ENCODE results near the gene SKAP1. TPM values are rescaled to one million over a fixed set of nuclear protein-coding genes. Genes with fewer than 3 reads are reported as not detected.

The SKAP1 gene
- total RNA-seq, 2 donors from 2014 or later, result 65.0 to 98.0 TPM

GRCh38 chr17:48137656-48138055, 292.4 kb downstream of the SKAP1 start:
- peaks cover 0 to 6% of the 10 kb centered on the region in 2 donors for H3K36me3 Mint-ChIP-seq
- no peak for DNase-seq (ENCODE audit: low spot score in 2 of 2)
- ATAC-seq, result no peak
- peak overlapping the region; percentile 6 to 14 for H3K27ac Mint-ChIP-seq
- H3K9me3 Mint-ChIP-seq, result no peaks in the 10 kb centered on the region

GRCh38 chr17:48134912-48135480, 295.0 kb downstream of the SKAP1 start:
- Mint-ChIP-seq H3K27ac (no peak overlapping the region), H3K9me3 (no peaks in the 10 kb centered on the region), H3K36me3 (peaks cover 0 to 6% of the 10 kb centered on the region in 2 donors)
- ATAC-seq (no peak), DNase-seq (ENCODE audit: low spot score in 2 of 2) (no peak)

GRCh38 chr17:48132385-48132784, 297.6 kb downstream of the SKAP1 start:
- Mint-ChIP-seq H3K36me3 (no peaks in the 10 kb centered on the region), H3K27ac (peak overlapping the region in 1 of 2 donors; percentile 78), H3K9me3 (no peaks in the 10 kb centered on the region)
- no peak for DNase-seq (ENCODE audit: low spot score in 2 of 2)
- ATAC-seq, result no peak

- peak overlapping the region; percentile 72 to 87 for H3K27ac Mint-ChIP-seq
- H3K9me3 Mint-ChIP-seq, result no peaks in the 10 kb centered on the region
- no peaks in the 10 kb centered on the region for H3K36me3 Mint-ChIP-seq
- ATAC-seq (peak; percentile 71 to 86), DNase-seq (ENCODE audit: low spot score in 2 of 2) (peak in 1 of 2 donors; percentile 71)
Observed at GRCh38 chr17:48131216-48131824, 298.7 kb downstream of the SKAP1 start.

- DNase-seq (ENCODE audit: low spot score in 2 of 2) (no peak), ATAC-seq (no peak)
- Mint-ChIP-seq H3K27ac (peak overlapping the region in 1 of 2 donors; percentile 52), H3K36me3 (no peaks in the 10 kb centered on the region), H3K9me3 (no peaks in the 10 kb centered on the region)
Observed at GRCh38 chr17:48129981-48130380, 300.0 kb downstream of the SKAP1 start.

- H3K36me3 Mint-ChIP-seq, result peaks cover 0 to 3% of the 10 kb centered on the region in 2 donors
- DNase-seq (ENCODE audit: low spot score in 2 of 2) (no peak), ATAC-seq (no peak)
- no peaks in the 10 kb centered on the region for H3K9me3 Mint-ChIP-seq
- H3K27ac Mint-ChIP-seq, result peak overlapping the region in 1 of 2 donors; percentile 29
Observed at GRCh38 chr17:48128400-48128799, 301.6 kb downstream of the SKAP1 start.

DNA sequence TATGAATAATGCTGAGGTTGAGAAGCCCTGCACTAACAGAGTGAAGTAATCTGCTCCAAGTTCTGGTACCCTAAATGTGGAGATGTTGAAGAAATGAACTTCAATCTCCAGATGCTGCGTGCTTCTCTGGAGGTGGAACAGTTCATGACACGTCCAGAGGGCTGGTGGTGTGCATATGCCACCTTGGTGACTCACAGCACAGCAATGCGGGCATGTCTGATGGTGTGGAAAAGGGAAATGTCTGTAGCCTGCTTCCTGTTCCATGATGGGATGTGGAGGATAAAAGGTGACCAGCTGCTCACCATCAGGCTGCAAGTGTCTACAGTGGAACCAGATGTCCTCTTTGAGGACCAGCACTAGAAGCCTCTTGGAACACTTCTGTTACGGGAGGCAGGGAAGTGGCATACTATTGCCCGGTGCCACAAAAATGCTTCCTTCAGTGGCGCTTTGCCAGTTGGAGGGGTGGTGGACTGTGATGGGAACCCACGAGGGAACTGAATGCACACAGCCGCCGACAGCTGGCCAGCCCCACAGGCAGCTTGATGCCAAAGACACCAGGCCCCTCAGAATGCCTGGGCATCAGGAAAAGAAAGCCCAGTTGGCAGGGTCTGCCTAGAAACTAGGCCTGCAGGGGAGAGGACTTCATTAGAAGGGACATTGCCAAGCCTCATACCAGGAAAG, 302.5 kb downstream of the SKAP1 start:
- H3K9me3 Mint-ChIP-seq, result no peaks in the 10 kb centered on the region
- no peak for ATAC-seq
- peak overlapping the region; percentile 29 to 85 for H3K27ac Mint-ChIP-seq
- H3K36me3 Mint-ChIP-seq, result peaks cover 0 to 7% of the 10 kb centered on the region in 2 donors
- no peak for DNase-seq (ENCODE audit: low spot score in 2 of 2)

DNA sequence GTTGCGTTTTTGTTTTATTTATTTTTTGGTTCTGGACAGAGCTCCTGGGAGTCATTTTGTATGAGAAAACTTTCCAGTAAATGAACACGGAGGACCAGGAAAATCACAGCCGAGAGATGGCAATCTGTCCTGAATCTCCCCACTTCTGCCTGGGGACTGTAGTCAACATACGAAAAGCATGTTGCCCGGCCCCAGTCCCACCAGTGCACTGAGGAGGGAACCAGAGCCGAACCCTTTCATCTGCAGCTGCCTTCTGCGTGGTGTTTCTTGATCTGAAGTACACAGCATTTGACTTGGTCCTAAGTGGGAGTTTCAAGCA, 303.5 kb downstream of the SKAP1 start:
- H3K27ac Mint-ChIP-seq, result peak overlapping the region; percentile 29 to 79
- ATAC-seq, result no peak
- H3K36me3 Mint-ChIP-seq, result peaks cover 0 to 7% of the 10 kb centered on the region in 2 donors
- DNase-seq (ENCODE audit: low spot score in 2 of 2), result no peak
- H3K9me3 Mint-ChIP-seq, result no peaks in the 10 kb centered on the region

- Mint-ChIP-seq H3K36me3 (peaks cover 0 to 7% of the 10 kb centered on the region in 2 donors), H3K9me3 (no peaks in the 10 kb centered on the region), H3K27ac (peak overlapping the region; percentile 29 to 79)
- ATAC-seq (no peak), DNase-seq (ENCODE audit: low spot score in 2 of 2) (no peak)
Observed at GRCh38 chr17:48125829-48126531, 304.0 kb downstream of the SKAP1 start.

DNA sequence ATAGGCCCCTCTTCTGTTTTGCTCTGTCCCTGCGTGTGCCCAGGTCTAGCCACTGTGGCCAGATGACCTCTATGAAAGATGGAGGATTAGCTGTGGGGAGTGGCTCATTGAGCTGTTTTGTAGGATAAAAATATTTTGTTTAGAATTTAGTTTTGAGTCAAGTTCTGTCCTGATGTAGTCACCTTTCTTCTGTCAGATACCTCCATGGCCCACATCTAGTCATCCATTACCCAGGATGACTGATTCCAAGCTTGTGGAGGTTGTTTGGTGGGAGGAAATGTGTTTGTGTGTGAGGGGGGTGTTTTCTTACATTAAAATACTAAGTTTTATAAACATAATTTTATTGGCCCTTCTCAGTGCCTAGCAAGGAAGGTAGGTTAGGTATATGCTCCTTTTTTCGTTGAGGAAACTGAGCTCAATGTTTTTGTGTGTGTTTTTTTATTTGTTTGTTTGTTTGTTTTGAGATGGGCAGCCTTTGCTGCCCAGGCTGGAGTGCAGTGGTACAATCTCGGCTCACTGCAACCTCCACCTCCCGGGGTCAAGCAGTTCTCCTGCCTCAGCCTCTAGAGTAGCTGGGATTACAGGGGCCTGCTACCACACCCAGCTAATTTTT, 306.1 kb downstream of the SKAP1 start:
- Mint-ChIP-seq H3K36me3 (peaks cover 0 to 7% of the 10 kb centered on the region in 2 donors), H3K9me3 (no peaks in the 10 kb centered on the region), H3K27ac (peak overlapping the region in 1 of 2 donors; percentile 65)
- ATAC-seq (peak in 1 of 2 donors; percentile 66), DNase-seq (ENCODE audit: low spot score in 2 of 2) (no peak)

DNA sequence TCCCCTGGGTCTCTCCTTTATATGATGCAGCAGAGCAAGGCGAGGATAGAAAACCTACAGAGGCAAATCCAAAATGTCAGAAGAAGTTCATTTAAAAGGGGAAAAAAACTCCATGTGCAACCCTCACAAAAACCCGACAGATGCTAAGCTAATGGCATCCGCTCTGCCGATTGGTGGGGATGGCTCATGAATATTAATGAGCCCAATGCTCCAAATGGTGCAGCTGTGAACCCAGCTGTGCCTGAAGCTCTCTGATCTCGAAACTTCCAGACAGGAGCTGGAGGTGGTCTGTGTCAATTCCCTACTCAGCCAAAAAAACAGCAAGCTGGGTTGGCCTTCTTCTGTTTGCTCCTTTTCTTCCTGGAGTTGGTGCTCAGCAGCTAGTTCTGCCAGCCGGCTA, 306.9 kb downstream of the SKAP1 start:
- Mint-ChIP-seq H3K27ac (peak overlapping the region in 1 of 2 donors; percentile 65), H3K9me3 (no peaks in the 10 kb centered on the region), H3K36me3 (peaks cover 0 to 7% of the 10 kb centered on the region in 2 donors)
- ATAC-seq (no peak), DNase-seq (ENCODE audit: low spot score in 2 of 2) (no peak)

DNA sequence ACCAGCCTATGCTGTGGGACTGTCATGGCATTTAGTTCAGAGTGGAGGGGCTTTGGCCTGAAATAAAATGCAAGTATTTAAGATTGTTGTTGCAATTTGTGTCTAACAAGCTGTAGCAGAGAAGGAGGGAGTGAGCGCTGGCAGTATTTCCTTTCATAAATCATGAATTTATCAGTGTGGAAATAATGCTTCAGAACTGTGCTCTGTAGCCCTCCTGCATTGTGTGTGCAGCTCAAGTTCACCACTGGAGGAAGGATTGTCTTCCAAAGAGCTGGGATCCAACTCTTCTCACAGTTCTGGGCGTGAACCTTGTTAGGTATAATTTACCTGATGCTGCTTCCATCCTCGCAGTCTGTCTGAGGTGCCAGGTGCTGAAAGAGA, 307.4 kb downstream of the SKAP1 start:
- DNase-seq (ENCODE audit: low spot score in 2 of 2) (no peak), ATAC-seq (no peak)
- Mint-ChIP-seq H3K36me3 (peaks cover 0 to 7% of the 10 kb centered on the region in 2 donors), H3K27ac (peak overlapping the region in 1 of 2 donors; percentile 2), H3K9me3 (no peaks in the 10 kb centered on the region)

DNA sequence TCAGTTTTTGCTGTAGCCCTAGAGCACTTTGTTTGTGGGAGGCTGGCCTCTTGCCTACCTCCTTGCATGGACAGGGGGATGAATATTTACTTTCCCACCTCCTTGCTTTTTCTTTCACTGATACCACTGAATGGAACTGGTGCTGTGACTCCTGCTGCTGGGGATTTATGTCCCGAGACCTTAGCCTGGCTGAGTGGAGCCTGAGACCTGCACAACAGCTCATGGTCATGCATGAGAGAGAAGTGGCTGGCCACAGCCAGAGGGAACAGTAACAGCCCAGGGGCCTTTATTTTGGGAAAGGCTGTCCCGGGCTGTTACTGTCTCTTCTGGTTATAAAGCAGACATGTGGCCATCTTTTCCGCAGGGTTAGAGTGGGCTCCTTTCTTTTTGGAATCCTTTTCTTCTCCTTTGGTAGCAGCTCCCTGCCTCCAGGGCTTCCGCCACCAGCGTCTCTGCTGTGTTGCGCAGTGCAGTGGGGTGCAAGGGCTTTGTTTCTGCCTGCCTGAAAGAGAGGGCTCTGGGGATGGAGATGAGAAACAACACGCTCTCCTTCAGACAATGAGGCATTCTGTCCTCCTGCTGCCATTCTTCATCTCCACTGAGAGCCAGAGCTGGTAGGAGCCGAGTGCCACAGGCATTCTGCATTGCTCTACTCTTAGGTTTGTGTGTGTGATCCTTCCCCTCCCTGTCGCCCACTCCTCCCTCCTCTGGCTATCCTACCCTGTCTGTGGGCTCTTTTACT, 307.9 kb downstream of the SKAP1 start:
- Mint-ChIP-seq H3K9me3 (no peaks in the 10 kb centered on the region), H3K36me3 (peaks cover 0 to 7% of the 10 kb centered on the region in 2 donors), H3K27ac (peak overlapping the region in 1 of 2 donors; percentile 2)
- no peak for DNase-seq (ENCODE audit: low spot score in 2 of 2)
- ATAC-seq, result no peak

- Mint-ChIP-seq H3K27ac (peak overlapping the region; percentile 81 to 89), H3K9me3 (no peaks in the 10 kb centered on the region), H3K36me3 (peaks cover 0 to 10% of the 10 kb centered on the region in 2 donors)
- ATAC-seq (peak; percentile 71 to 74), DNase-seq (ENCODE audit: low spot score in 2 of 2) (peak in 1 of 2 donors; percentile 31)
Observed at GRCh38 chr17:48113201-48113676, 316.8 kb downstream of the SKAP1 start.

- H3K27ac Mint-ChIP-seq, result peak overlapping the region in 1 of 2 donors; percentile 81
- no peak for ATAC-seq
- DNase-seq (ENCODE audit: low spot score in 2 of 2), result no peak
- no peaks in the 10 kb centered on the region for H3K9me3 Mint-ChIP-seq
- peaks cover 11 to 15% of the 10 kb centered on the region in 2 donors for H3K36me3 Mint-ChIP-seq
Observed at GRCh38 chr17:48111937-48112241, 318.1 kb downstream of the SKAP1 start.

DNA sequence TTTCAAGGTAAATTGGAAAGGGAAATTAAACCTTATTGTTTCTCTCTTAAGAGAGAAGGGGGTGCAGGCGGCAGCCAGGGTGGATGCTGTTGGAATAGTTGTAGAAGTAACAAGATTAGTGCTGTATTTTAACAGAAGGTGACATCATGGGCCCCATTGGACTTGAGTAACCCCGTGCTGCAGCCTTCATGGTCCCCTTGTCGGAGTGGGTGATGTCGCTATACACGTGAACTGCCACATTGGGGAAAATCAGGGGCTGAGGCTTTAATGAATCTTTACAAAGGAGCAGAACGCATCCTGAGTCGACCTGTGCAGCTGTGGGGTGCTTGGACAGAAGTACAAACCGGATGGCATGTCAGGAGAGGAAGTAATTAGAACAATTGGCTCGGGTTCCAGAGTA, 319.3 kb downstream of the SKAP1 start:
- no peak for DNase-seq (ENCODE audit: low spot score in 2 of 2)
- peaks cover 13 to 15% of the 10 kb centered on the region in 2 donors for H3K36me3 Mint-ChIP-seq
- H3K9me3 Mint-ChIP-seq, result no peaks in the 10 kb centered on the region
- peak overlapping the region; percentile 81 to 92 for H3K27ac Mint-ChIP-seq
- no peak for ATAC-seq
